Naive B cell (primary cell): Measurements from ENCODE around the gene ASZ1. TPM values are rescaled to one million over a fixed set of nuclear protein-coding genes. Genes with fewer than 3 reads are reported as not detected.

Experiments used
- ATAC-seq, 2 donors: fragments of 150-1000 bp; cut with Tn5 transposase; 2 replicates each; pipeline ENCODE4 v1.10.0; 2021; ENCODE audit warnings: low read depth in 2 of 2, mild to moderate bottlenecking in 2 of 2, moderate library complexity in 2 of 2
- DNase-seq: peaks from one replicate; pipeline ENCODE4 v3.0.0; 2022
- H3K27ac Mint-ChIP-seq, 6 donors: one replicate each; pipeline ENCODE4 v1.8.0; 2020 to 2022; ENCODE audit warnings: mild to moderate bottlenecking in 6 of 6, mixed read lengths in 6 of 6, moderate library complexity in 5 of 6, inconsistent platforms in 2 of 6
- H3K27me3 Mint-ChIP-seq, 3 donors: one replicate each; pipeline ENCODE4 v1.8.0; 2021 to 2022; ENCODE audit warnings: mixed read lengths in 3 of 3, mild to moderate bottlenecking in 1 of 3
- H3K36me3 Mint-ChIP-seq, 2 donors: one replicate each; pipeline ENCODE4 v1.8.0; 2020 to 2022; ENCODE audit warnings: mixed read lengths in 2 of 2, inconsistent platforms in 1 of 2, mild to moderate bottlenecking in 1 of 2
- H3K4me1 Mint-ChIP-seq, 3 donors: one replicate each; pipeline ENCODE4 v1.8.0; 2020 to 2022; ENCODE audit warnings: mixed read lengths in 3 of 3, inconsistent platforms in 1 of 3, mild to moderate bottlenecking in 1 of 3, moderate library complexity in 1 of 3
- H3K4me3 Mint-ChIP-seq, 8 donors: one replicate each; pipeline ENCODE4 v1.8.0; 2020 to 2022; ENCODE audit warnings: mild to moderate bottlenecking in 8 of 8, mixed read lengths in 8 of 8, moderate library complexity in 8 of 8, inconsistent platforms in 2 of 8
- H3K9me3 Mint-ChIP-seq, 7 donors: one replicate each; pipeline ENCODE4 v1.8.0; 2020 to 2022; ENCODE audit warnings: mixed read lengths in 7 of 7, mild to moderate bottlenecking in 5 of 7, inconsistent platforms in 2 of 7, moderate library complexity in 1 of 7
- polyA plus RNA-seq, 6 donors: library from polyadenylated mRNA; unstranded; fragments of 300-500 nt; fragmentation: Illumina TruSeq; gene quantifications; one replicate each; pipeline ENCODE4 v1.2.3, GENCODE V29; 2021; ENCODE audit warnings: low read depth in 6 of 6

ASZ1 gene
- polyA plus RNA-seq, 6 donors from 2014 or later, result not detected

DNA sequence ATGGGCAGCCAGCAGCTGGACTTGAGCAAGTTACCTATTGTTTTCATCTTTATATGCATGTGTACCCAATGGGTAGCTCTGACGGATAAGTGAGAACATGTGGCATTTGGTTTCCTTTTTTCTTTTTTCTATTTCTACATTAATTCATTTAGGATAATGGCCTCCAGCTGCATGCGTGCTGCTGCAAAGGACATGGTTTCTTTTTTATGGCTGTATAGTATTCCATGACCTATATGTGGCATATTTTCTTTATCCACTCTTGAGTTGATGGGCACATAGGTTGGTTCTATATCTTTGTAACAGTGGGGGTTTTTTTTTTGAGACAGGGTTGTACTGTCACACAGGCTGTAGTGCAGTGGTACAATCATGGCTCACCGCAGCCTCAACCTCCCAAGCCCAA, 37.4 kb downstream of the ASZ1 start:
- no peak for ATAC-seq

DNA sequence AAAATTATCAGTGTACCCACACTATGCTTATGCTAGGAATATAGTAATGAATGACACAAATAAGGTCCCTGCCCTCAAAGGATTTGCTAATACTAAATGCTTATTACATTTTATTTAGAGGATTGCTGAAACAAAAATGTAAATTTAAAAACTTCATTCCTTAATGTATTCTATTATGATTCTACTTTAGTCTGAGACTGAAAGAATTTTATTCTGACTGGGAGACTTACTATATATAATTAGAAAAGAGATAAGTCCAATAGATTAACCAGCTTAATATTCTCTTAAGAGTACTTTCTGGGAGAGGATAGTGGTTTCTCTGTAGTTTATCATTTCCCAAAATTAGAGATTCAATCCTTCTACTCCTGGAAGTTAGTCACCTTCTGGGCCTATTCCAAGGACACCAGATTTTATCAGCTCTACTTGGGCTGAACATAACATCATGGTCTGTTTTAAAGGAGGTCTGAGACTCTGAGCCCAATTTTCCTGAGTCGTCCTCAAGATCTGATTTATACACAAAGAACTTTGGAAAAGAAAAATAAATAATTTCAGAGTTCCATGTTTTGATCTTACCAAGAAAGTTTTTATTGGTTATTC, 41.1 kb downstream of the ASZ1 start:
- Mint-ChIP-seq H3K27ac (no peak overlapping the region), H3K9me3 (peaks cover 5 to 32% (median 15%) of the 10 kb centered on the region in 7 donors), H3K27me3 (no peaks in the 10 kb centered on the region), H3K4me1 (no peaks in the 10 kb centered on the region), H3K4me3 (no peak overlapping the region), H3K36me3 (no peaks in the 10 kb centered on the region)
- ATAC-seq (no peak), DNase-seq (no peak)

More for the DNA sequence above, 37.4 kb downstream of the ASZ1 start:
- no peaks in the 10 kb centered on the region for H3K4me1 Mint-ChIP-seq
- no peak overlapping the region for H3K4me3 Mint-ChIP-seq
- H3K27ac Mint-ChIP-seq, result no peak overlapping the region
- no peaks in the 10 kb centered on the region for H3K36me3 Mint-ChIP-seq
- DNase-seq, result no peak
- peaks cover 5 to 40% (median 15%) of the 10 kb centered on the region in 7 donors for H3K9me3 Mint-ChIP-seq
- H3K27me3 Mint-ChIP-seq, result no peaks in the 10 kb centered on the region

DNA sequence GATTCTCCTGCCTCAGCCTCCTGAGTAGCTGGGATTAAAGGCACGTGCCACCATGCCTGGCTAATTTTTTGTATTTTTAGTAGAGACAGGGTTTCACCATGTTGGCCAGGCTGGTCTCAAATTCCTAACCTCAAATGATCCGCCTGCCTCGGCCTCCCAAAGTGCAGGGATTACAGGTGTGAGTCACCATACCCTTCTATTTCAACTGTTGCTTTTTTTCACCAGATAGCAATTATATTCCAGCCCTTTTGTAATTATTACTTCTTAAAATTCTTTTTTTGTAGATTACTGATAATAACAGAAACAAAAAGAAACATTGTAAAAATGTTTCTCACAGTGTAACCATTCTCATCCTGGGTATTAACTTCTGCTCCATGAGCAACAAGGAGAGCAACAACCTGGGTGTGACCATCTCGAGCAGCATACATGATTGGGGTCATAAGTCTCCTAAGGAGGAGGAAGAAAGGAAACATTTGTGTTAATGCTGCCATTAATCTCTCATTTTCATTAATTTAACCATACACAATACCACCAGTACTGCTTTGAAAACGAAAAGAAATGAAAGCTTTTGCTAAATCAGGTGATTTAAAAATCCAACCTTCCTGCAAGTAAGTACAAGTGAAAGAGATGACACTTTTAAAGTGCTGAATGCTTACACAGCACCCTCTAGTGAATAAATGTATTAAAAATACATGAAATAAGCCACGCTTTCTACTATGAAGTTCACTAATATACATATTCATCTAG, 41.8 kb downstream of the ASZ1 start:
- Mint-ChIP-seq H3K36me3 (no peaks in the 10 kb centered on the region), H3K27me3 (no peaks in the 10 kb centered on the region), H3K4me1 (no peaks in the 10 kb centered on the region), H3K27ac (no peak overlapping the region), H3K4me3 (no peak overlapping the region), H3K9me3 (peaks cover 5 to 27% (median 15%) of the 10 kb centered on the region in 7 donors)
- no peak for DNase-seq
- no peak for ATAC-seq

DNA sequence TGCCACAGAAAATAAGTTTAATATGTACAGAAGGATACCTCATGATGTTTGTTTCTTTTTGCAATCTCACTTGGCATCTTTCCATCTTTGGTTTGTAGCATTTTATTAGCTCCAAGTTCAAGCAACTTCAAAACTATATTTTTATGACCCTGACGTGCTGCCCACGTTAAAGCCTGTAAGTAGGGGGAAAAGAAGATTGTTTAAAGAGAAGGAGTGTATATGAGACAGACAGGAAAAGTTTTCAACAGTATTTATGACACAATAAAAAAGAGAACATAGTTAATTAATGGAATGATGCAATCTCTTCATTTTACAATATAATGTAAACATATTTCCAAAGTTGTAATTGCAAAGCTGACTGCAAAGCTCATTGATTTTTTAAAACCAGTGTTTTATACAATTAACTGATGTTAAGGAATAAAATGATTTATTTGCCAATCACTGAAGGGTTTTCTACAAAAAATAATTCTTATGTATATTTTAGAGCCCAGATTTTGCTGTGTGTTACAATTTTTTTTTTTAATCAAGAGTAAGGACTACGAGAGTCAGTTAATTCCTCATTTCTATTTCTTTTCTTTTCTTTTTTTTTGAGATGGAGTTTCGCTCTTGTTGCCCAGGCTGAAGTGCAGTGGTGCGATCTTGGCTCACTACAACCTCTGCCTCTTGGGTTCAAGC, 42.5 kb downstream of the ASZ1 start:
- Mint-ChIP-seq H3K9me3 (peaks cover 5 to 22% (median 11%) of the 10 kb centered on the region in 7 donors), H3K4me3 (no peak overlapping the region), H3K36me3 (no peaks in the 10 kb centered on the region), H3K27me3 (no peaks in the 10 kb centered on the region), H3K4me1 (no peaks in the 10 kb centered on the region), H3K27ac (no peak overlapping the region)
- no peak for DNase-seq
- no peak for ATAC-seq

DNA sequence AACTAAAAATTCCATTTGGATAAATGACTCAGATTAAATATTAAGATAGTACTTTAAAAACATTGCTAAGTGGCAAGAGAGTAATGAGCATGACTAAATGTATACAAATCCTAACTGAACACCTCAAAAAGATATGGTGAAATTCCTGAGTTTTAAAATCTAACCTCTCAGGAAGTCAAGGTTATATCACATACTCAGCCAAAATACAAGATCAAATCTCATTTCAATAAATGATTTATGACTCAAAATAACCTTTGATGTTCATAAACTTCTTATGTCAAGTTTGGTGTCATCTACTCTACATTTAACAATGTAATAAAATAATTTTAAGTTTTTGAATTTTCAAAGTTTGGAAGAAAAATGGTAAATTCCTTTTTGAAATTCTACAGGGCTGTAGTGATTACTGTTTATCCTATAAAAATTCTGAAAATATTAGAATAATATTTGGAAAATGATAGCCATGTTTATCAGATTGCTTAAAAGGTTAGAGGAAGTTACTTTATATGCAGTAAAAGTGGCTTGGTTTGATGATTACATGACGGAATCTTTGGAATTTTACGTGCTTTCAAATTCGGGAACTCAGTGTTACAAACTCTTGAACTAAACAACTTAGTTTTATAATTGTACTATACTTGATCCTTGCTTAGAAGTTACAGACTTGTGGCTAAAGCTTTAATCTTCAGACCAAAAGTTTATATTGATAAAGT, 43.7 kb downstream of the ASZ1 start:
- ATAC-seq (no peak), DNase-seq (no peak)
- Mint-ChIP-seq H3K27ac (no peak overlapping the region), H3K27me3 (no peaks in the 10 kb centered on the region), H3K4me3 (no peak overlapping the region), H3K9me3 (peaks cover 5 to 12% (median 8%) of the 10 kb centered on the region in 7 donors), H3K4me1 (no peaks in the 10 kb centered on the region), H3K36me3 (no peaks in the 10 kb centered on the region)

DNA sequence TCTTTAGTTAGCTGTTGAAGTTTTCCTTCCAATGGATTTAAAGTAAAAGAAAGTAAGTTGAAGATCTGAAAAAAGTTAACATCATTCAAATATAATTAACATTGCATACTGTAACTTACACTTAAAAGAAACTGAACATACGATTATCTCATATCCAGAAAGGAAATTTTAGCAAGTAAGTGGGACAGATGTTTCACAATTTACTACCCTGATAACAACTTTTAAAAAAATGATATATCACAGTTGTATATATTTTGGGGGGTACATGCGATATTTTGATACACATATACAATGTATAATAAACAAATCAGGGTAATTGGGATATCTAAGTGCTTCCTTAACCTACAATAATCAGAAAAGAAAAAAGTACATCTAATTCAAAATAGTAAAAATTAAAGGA, 44.2 kb downstream of the ASZ1 start:
- no peak overlapping the region for H3K27ac Mint-ChIP-seq
- no peaks in the 10 kb centered on the region for H3K4me1 Mint-ChIP-seq
- no peak overlapping the region for H3K4me3 Mint-ChIP-seq
- peaks cover under 1 to 8% (median 5%) of the 10 kb centered on the region in 7 donors for H3K9me3 Mint-ChIP-seq
- DNase-seq, result no peak
- no peaks in the 10 kb centered on the region for H3K36me3 Mint-ChIP-seq
- H3K27me3 Mint-ChIP-seq, result no peaks in the 10 kb centered on the region
- ATAC-seq, result no peak

DNA sequence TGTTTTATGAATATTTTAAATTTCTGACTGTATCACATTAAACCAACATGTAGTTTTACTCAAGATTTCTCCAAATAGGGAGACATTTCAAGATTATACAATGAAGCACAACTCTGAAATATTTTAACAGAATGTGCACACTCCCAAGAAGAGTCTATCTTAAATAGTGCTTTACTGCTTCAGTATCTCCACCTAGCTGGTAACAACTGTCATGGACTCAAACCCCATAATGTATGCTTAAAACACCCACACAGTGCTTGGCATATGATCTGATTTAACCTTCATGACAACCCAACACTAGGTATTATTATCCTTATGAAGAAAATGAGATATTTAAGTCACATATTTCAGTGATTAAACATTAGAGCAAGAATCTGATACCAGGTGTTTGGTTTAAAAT, 45.9 kb downstream of the ASZ1 start:
- Mint-ChIP-seq H3K4me3 (no peak overlapping the region), H3K27me3 (no peaks in the 10 kb centered on the region), H3K27ac (no peak overlapping the region), H3K4me1 (no peaks in the 10 kb centered on the region), H3K36me3 (no peaks in the 10 kb centered on the region), H3K9me3 (peaks cover 0 to 4% (median 0%) of the 10 kb centered on the region in 7 donors)
- no peak for ATAC-seq
- no peak for DNase-seq

DNA sequence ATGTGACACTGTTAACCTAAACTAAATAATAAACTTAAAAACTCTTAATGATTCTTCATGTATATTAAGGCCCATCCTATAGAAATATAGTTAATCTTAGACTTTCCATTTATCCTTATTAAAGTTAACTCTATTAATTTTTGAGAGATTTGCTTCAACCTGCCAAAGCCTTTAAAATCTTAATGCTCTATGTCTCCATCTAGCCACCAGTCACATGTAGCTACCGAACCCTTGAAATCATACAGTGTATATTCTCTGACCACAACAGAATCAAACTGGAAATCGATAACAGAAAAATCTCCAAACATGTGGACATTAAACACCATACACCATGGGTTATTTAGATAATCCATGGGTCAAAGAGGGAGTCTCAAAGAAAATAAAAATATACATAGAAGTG, 51.9 kb downstream of the ASZ1 start:
- Mint-ChIP-seq H3K27ac (no peak overlapping the region), H3K9me3 (peaks cover 0 to 4% (median 0%) of the 10 kb centered on the region in 7 donors), H3K36me3 (no peaks in the 10 kb centered on the region), H3K27me3 (peaks cover 0 to 4% (median 0%) of the 10 kb centered on the region in 3 donors), H3K4me1 (no peaks in the 10 kb centered on the region), H3K4me3 (no peak overlapping the region)
- DNase-seq, result no peak
- ATAC-seq, result no peak

DNA sequence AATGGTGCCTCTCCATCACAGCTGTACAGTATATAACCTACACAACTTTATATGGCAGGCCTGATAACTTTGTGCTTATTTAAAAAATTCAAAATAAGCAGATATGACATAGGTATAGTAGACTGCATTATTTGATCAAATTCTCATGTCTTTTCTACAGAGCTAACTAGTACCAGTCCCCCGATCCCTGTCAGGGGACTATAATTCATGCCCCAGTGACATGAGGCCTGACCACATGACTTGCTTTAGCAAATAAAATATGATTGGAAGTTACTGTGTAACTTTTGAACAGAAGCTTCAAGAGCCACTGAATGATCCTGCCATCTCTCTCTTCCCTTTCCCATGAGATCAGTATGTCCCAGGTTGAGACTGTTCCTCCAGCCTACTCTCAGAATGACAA, 55.2 kb downstream of the ASZ1 start:
- H3K27ac Mint-ChIP-seq, result no peak overlapping the region
- DNase-seq, result no peak
- H3K27me3 Mint-ChIP-seq, result peaks cover 0 to 4% (median 0%) of the 10 kb centered on the region in 3 donors
- peaks cover 0 to 4% (median 0%) of the 10 kb centered on the region in 7 donors for H3K9me3 Mint-ChIP-seq
- no peak overlapping the region for H3K4me3 Mint-ChIP-seq
- no peak for ATAC-seq
- H3K4me1 Mint-ChIP-seq, result no peaks in the 10 kb centered on the region
- no peaks in the 10 kb centered on the region for H3K36me3 Mint-ChIP-seq

DNA sequence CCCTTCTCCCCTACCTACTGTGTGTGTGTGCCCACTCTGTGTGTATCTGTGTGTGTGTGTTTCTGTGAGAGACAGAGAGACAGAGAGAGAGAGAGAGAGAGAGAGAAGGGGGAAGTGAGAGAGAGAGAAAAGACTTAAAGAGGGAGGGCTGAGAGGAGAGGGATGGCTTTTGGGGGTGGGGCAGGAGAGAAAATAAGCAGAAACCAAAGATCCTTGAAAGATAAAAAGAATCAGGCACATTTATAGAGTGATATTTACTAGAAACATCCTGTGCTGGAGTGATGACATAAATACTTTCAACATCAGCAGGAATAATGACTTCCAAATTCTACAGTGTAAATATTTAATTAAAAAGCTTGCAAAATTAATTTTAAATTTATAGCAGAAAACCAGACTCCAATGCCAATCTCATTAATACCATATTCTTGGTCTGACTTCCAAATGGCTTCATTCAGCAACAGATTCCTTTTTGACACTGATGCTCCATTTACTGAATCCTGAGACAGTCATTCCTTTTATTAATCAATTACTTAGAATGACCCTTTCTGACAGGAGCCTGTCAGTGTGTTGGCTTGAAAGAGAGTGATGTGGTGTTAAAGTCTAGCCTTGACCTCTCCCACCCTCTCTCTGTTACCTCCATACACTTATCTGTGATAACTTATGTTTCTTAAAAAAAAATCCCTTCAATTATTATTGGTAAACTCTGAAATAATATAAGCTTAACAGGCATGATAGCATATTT, 62.8 kb downstream of the ASZ1 start:
- no peak overlapping the region for H3K4me3 Mint-ChIP-seq
- ATAC-seq (no peak), DNase-seq (no peak)
- peaks cover 0 to 4% (median 3%) of the 10 kb centered on the region in 7 donors for H3K9me3 Mint-ChIP-seq
- H3K27me3 Mint-ChIP-seq, result no peaks in the 10 kb centered on the region
- no peaks in the 10 kb centered on the region for H3K4me1 Mint-ChIP-seq
- no peak overlapping the region for H3K27ac Mint-ChIP-seq
- no peaks in the 10 kb centered on the region for H3K36me3 Mint-ChIP-seq

DNA sequence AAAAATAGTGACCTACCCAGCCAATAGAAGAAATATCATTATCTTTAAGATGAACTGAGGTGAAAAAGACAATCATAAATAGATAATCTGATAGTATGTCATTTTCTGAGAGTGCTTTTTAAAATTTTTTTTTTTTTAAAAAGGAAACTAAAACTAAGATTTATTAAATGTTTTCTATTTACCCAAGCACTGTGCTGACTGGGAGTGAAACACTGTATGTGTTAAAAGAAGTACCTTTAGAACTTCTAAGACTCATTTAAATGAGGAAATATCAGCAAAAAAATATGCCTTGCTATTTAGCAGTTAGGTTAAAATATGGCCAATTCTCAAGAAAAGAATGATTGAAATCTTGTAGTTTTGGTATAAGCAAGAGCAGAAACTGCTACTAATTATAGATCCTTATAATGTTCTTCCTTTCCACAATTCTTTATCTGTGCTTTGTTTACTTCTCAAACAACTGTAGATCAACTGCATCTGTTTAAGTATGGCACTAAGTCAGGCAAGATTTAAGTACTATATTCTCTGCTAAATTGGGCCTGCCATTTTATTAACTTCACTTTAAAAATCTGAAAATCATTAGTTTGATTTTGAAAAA, 64.9 kb downstream of the ASZ1 start:
- DNase-seq, result no peak
- no peaks in the 10 kb centered on the region for H3K36me3 Mint-ChIP-seq
- H3K27me3 Mint-ChIP-seq, result no peaks in the 10 kb centered on the region
- no peak overlapping the region for H3K4me3 Mint-ChIP-seq
- H3K9me3 Mint-ChIP-seq, result peaks cover 0 to 5% (median 3%) of the 10 kb centered on the region in 7 donors
- ATAC-seq, result no peak
- no peak overlapping the region for H3K27ac Mint-ChIP-seq
- no peaks in the 10 kb centered on the region for H3K4me1 Mint-ChIP-seq

DNA sequence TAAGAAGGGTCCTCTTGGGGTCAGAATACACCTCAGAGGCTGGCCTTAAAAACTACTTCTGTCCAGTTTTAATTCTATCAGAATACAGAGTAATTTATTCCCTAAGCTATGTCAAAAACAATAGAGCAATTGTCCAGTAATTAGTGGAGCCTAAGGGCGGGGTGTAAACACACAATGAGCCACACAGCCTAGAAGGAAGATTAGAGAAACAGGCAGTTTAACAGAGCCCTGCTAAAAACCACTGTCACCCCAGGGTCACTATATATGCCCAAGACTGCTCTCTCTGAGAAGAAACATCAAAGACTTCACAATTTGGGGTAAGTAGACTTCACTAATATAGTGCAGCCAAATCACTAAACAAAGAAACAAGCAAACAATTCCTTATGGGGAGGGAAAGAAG, 77.3 kb downstream of the ASZ1 start:
- ATAC-seq, result no peak
- Mint-ChIP-seq H3K9me3 (peaks cover 0 to 5% (median 0%) of the 10 kb centered on the region in 7 donors), H3K27ac (no peak overlapping the region), H3K36me3 (no peaks in the 10 kb centered on the region), H3K4me1 (no peaks in the 10 kb centered on the region), H3K4me3 (no peak overlapping the region), H3K27me3 (peaks cover 0 to 8% (median 8%) of the 10 kb centered on the region in 3 donors)
- no peak for DNase-seq

DNA sequence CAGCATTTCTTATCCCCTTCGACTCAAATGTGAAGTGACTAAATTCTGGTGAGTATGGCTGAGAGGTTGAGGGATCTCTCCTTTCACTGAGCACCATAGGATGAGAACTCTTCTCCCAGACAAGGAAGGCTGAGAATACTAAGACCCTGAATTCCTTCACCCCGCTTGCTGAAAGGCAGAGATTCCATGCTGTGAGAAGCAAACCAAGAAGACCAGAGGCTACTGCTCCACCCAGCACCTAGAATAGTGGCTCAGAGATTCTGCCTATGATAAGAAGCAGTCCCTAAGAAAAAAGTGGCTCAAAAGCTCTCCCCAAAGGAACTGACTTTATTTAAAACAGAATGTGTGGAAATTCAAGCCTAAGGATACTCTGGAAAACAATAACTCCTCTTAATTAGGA, 77.7 kb downstream of the ASZ1 start:
- Mint-ChIP-seq H3K4me1 (no peaks in the 10 kb centered on the region), H3K4me3 (no peak overlapping the region), H3K9me3 (peaks cover 0 to 5% (median 0%) of the 10 kb centered on the region in 7 donors), H3K27me3 (peaks cover 0 to 8% (median 8%) of the 10 kb centered on the region in 3 donors), H3K27ac (no peak overlapping the region), H3K36me3 (no peaks in the 10 kb centered on the region)
- ATAC-seq, result no peak
- no peak for DNase-seq
